Stimulated activated CD4-positive, alpha-beta T cell treated with anti-CD3 and anti-CD28 coated beads, Interleukin-1b, Interleukin-23, amount 100 ng/mL, for 24 hours (primary cell): ENCODE data around the gene MGAT4A.

Experiments used
- DNase-seq, 4 experiments: peaks; one replicate each; pipeline ENCODE4 v3.0.0-alpha.2; 2020; ENCODE audit warnings: low read depth in 4 of 4, low spot score in 1 of 4

Gene MGAT4A

DNA sequence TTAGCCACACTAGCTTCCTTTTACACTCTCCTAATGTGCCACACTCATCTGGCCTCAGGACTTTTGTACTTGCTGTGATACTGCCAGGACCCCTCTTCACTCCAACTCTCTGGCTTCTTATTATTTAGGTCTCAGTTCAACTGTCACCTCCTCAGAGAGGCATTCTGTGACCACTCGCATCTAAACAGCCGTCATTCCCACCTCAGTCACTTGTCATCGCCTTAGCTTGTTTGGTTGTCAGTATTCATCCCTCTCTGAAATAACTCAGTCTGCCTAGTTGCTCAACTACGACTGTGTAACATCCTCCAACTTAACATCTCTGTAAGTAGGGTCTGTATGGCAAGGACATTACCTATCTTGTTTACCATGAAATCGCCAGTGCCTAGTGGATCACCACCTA, 27.2 kb downstream of the MGAT4A start:
- no peak for DNase-seq

DNA sequence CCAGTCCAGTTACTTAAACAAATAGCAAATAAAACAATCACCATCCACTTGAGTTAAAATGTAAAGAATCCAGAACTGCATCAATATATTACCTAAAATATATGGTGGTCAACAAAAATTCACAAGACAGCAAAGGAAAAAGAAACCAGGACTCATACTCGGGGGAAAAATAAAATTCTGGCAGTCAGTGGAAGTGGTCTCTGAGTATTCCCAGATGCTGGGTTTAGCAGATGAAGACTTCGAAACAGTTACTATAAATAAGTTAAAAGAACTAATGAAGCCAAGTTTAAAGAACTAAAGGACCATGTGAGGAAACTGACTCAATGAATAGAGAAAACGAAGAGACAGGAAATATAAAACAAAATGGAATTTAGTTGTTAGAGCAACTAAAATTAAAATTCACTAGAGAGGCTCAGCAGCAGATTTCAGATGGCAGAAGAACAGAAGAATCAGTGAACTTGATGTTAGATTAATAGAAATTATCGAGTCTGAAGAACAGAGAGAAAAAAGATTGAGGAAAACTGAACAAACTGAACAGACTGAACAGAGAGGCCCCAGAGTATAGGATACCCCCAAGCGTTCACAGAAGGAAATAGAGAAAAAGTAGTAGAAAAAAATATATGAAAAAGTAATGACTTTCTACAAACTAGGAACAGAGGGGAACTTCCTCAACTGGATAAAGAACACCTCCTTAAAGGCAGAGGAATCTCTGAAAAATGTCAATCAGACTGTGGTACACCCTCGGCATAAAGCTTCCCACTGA, 27.9 kb downstream of the MGAT4A start:
- no peak for DNase-seq

DNA sequence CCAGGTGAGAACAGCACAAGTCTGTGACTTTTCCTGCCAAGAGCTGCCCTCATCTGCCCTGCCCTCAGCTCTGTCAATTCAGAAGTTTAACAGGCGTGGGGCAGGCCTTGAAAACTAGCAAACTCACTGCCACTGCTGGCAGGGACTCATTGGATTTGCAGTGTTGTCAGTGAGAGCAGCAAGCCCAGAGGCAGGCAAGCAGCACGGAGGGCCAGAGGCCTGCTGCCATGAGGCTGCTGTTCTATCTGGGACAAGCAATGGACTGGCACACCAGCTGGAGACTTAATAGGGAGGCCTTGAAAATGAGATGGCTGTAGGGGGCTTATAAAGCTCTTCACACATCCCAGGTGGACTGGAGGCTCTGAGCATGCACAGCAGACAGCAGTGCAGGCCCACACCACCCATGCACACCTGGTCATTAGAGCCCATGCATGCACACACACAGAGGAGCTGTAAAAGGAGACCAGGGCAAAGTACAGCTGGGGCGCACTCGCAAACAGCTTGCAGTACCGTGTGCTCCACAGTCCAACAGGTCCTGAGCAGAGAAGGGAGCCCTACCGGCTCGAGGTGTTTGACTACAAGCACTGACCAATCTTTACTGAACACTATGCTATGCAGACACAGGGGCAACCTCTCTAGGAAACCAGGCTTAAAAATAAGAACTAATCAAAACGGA, 28.7 kb downstream of the MGAT4A start:
- no peak for DNase-seq

DNA sequence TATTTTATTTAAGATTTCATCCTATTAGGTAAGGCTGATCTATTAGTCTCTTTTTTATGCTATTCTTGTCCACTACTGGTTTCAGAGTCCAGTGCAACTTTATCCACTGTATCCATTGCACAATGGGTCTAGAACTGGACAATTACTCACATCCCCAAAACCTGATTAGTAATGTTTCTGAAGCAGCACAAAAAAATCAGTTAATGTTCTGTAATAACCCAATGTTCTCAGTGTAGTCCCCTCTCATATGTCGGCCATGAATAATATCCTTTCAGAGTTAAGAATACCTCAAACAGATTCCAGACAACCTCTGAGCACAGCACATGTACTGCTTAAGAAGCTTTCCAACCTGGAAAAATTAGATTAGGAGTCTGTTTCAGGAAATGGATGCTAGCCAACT, 29.7 kb downstream of the MGAT4A start:
- DNase-seq = no peak

DNA sequence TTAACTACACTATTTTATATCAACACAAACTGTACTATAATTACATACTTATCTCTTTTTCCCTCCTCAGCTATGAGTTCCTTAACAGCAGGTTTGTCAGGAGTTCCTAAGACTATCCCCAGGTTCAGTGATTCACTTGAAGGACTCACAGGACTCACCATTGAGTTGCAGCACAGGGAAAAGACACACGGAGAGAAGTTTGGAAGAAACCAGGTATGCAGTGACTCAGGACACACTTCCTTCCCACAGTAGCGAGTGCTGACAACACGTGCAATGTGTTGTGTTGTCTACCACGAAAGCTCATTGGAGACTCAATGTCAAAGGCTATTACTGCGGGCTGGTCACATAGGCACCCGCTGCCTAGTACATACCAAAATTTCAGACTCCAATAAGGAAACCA, 32.0 kb downstream of the MGAT4A start:
- no peak for DNase-seq

DNA sequence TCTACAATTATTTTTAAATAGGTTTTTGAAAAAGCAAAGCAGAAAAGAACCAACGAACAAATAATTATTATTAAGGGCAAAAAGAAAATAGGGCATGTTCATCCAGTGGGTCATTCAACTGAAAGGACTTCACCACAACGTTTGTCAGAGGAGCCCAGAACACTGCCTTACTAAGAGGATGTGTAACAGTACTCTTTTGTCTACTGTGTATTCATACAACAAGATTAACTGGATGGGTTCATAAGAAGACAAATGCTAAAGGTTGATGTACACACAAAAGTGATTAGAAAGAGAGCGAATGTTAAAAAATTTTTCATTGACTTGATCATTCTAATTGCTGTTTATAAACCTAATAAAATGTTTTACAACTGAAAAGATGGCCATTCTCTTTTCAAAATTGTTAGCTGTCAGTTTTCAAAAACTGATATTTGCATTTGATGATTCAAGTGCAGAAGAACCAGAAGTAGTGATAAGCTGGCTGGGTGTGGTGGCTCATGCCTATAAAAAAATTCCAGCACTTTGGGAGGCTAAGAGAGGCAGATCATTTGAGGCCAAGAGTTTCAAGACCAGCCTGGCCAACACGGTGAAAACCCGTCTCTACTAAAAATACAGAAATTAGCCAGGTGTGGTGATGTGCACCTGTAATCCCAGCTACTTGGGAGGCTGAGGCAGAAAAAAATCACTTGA, 33.1 kb downstream of the MGAT4A start:
- no peak for DNase-seq

DNA sequence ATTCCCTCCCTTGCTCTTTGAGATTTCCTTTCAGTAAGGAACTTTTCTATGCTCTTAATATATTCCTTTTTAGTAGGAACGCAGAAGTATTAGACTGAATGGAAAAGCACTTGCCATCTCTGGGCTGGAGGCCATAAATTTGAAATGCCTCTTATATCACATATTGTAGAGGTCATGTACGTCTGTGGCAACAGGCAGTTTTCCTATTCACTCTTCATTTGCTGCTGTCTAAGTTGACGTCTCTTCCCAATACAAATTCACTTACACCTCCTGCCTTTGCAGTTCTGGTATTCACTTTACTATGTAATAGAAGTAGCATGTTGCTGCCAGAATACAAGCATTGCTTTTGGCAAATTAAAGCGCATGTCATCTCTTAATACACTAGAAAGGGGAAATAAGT, 34.7 kb downstream of the MGAT4A start:
- no peak for DNase-seq

DNA sequence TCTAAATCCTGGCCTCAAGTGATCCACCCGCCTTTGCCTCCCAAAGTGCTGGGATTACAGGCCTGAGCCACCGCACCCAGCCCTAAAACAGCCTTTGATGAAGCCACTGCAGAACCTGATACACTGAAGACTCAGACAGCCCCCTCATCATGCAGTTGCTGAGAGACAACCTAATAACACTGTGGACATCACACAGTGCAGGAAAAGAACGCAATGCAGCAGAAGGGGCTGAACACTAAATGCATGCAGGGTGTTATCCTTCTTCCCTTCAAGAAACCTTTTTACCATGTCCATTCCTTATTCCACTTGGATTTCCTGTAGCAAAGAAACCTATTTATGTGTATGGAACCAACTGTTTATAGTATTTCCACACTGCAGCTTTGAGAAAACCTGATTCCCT, 35.7 kb downstream of the MGAT4A start:
- no peak for DNase-seq

DNA sequence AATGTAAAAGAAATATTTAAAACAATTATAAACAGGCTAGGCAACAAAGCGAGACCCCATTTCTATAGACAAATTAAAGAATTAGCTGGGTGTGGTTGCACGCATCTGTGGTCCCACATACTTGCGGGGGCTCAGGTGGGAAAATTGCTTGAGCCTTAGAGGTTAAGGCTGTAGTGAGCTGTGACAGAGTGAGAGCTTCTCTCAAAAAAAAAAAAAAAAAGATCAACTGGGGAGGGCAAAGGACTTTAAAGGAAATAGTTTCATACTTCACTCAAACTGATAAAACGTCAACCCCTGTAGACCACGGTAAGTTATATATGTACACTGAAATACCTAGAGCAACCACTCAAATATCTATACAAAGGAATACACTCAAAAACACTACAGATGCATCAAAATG, 37.5 kb downstream of the MGAT4A start:
- DNase-seq = no peak

DNA sequence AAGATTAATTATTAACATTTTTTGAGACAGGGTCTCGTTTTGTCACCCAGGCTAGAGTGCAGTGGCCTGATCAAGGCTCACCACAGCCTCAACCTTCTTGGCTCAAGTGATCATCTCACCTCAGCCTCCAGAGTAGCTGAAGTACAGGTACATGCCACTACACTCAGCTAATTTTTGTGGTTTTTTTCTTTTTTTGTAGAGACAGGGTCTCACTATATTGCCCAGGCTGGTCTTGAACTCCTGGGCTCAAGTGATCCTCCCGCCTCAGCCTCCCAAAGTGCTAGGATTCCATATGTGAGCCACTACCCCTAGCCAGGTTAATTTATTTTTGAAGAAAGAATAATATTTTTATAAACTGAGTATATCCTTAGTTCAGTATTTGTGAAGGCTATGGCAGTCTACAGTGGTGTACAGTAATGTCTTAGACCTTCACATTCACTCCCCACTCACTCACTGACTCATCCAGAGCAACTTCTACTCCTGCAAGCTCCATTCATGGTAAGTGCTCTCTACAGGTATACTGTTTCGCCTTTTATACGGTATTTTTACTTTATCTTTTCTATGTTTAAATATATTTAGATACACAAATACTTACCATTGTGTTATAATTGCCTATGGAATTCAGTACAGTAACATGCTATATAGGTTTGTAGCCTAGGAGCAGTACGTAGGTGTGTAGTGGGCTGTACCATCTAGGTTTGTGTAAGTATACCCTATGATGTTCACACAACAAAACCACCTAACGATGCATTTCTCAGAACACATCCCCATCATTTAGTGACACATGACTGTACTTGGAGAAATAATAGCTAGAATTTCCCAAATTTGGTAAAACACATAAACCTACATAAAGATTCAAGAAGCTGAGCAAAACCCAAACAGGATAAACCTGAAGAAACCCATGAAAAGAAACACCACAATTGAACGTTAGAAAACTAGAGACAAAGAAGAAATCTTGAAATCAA, 38.6 kb downstream of the MGAT4A start:
- DNase-seq = no peak

DNA sequence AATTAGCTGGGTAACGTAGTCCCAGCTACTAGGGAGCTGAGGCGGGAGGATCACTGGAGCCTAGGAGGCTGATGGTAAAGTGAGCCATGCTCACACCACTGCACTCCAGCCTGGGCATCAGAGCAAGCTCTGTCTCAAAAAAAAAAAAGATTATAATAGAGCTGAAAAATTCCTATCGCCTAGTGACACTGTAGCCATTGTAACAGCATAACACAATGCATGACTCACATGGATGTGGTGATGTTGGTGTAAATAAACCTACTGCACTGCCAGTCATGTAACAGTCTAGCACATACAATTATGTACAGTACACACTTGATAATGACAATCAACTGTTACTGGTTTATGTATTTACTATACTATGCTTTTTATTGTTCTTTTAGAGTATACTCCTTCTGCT, 39.6 kb downstream of the MGAT4A start:
- DNase-seq = no peak

DNA sequence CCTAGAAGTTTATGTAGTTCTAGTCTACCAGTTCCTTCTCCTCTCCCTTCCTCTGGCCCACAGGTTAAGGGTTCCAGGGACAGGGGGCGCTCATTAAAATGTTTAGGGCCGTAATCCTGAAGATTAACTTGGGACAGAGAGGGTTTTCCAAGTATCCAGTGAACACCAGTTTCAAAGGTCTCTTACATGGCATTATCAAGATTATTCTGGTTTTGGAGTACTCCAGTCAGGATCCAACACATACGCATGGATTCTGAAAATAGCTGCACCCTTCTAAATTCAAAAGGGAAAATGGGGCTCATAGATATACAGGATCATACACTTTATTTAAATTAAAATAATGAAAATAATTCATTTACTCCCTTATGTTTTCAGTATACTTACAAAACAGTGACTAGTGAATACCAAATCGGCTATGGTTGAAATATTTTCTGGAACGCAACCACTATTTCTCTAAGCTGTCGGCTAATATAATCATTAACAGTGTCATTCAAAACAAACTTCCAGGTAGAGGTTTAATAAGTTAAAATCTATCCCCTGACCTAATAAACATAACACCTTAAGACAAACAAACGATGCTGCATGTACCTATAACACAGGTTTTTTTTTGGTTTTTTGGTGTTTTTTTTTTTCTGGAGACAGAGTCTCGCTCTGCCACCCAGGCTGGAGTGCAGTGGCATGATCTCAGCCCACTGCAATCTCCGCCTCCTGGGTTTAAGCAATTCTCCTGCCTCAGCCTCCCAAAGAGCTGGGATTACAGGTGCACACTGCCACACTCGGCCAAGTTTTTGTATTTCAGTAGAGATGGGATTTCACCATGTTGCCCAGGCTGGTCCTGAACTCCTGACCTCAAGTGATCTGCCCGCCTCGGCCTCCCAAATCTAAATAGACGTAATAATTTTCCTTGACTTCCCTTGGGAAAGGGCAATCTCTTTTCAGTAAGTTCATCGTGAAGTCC, 44.7 kb downstream of the MGAT4A start:
- DNase-seq = no peak

DNA sequence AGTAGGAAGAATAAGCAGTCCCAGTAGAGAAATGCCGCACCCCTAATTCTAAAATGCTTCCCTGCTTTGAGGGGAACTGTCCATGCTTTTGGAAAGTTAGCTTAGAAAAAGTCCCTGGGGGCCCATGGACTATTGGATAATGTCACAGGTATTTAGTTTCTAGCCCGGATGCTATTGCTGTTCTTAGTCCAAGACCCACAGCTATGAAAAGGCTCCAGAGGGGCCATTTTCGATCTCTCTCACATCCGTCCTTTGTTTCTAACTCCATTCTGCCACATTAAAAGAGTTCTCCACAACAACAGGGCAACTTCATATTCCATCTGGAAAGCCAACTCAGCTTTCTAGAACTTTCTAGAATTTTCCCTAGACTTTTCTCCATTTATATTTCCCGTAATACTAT, 47.2 kb downstream of the MGAT4A start:
- DNase-seq = no peak

DNA sequence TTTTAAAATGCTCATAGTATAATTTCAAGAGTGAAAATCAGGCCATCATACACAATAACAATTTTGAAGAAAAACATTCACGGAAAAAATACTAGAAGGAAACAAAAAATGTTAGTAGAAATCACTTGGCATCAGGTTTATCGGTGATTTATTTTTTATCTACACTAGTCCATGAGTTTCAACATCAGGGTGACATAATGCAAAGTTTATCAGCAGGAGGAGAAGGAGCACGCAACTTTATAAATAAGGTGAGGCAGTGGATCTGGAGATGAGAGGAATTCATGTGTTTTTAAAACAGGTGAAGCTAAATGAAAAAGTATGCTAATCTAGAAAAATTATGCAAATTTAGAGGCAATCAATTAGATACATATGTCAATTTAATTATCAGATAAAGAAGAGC, 54.2 kb downstream of the MGAT4A start:
- no peak for DNase-seq

DNA sequence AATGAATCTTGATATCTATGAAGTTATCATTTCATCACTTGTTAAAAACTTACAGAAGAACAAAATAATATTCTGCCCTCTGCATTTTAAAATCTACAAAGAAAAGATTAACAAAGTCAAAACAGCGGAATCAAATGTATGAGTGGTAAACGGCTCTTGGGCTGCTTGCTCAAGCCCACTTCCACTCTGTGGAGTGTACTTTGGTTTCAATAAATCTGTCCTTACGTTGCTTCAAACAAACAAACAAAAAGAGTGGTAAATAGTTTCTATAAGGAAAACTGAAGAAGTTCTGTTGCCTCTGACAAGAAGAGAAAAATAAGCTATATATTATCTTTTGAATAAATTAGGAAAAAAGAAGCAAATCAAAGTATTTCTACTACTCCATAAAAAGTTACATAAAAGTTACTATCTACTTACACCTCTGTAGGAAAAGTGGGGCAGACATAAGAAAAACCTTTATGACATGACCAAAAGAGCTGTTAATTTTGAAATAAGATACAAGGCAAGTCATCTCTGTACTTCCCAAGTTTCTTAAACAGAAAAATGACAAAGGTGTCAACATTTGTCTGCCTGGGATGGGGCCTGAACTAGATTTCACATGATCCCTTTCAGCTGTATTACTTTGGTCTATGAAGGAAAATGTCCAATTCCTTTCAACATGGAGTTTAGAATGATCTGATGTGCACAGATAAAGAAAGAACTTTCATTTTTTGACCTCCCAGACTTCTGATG, 56.5 kb downstream of the MGAT4A start:
- no peak for DNase-seq

DNA sequence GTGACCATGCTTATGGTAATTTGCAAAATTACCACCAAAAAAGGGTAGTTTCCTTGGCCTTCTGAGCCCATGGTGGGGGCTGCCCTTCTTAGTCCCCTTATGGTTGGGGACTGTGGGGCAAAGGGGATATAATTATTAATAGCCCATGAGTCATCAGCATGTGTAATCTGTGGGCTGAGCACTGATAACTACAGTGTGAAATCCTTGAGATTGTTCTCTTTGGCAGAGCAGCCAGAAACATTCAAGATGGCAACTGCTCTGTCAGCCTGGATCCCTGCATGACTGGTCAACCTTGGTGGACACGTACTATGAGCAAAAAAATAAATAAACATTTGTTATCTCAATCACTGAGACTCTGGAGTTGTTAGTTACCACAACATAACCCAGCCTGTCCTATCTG, 61.3 kb downstream of the MGAT4A start:
- no peak for DNase-seq

DNA sequence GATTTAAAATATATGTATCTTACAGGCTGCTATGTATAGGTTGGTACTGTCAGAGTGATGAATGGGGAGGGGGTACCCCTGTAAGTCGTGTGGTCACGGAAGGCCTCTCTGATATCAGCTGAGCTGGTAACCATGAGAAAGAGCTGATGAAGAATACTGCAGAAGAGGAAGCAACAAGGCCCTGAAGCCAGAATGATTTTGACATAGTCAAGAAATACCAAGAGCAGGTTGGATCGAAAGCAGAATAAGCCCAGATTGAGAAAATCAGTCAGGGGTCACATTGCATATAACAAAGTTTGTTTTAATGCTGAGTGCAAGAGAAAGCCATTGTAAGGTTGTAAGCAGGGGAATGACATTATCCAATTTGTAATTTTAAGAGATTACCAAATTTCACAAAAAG, 65.3 kb downstream of the MGAT4A start:
- no peak for DNase-seq

DNA sequence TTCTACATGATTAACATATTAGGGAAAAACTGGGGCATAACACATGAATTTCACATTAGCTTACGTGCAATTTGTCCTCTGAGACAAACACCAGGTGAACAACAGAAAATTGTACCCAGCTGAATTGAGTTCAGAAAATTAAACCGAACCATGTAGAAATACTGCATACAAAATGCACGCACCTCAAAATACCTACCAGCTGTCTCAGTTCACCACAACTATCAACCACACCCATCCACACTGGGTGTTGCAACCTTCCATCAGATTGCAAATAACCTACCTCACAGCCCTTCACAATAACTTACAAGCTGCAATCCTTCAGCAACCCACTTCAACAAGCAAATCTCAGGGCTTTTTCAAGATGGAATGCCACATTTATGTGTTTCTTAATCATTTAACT, 66.6 kb downstream of the MGAT4A start:
- DNase-seq = no peak

DNA sequence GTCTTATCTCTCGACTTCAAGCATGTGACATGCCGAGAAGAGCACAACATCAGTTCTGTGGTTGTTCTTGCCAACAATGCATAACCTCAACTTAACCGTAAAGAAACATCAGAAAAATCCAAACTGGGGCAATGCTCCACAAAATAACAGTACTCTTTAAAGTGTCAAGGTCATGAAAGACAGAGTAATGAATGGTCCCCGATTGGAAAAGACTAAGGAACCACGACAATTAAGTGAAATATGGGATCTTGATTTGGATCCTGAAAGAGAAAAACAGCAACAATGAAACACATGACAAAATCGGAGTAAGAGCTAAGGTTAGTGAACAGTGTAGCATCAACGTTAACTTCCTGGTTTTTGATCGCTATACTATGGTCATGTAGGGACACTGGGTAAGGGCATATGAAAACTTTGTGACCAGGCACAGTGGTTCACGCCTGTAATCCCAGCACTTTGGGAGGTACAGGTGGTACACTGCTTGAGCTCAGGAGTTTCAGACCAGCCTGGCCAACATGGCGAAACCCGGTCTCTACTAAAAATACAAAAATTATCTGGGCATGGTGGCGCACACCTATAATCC, 67.3 kb downstream of the MGAT4A start:
- DNase-seq = peak in 1 of 4 experiments; percentile 5
